Left forelimb (tissue), 1 donor: ENCODE measurements around the gene AMPH.

Source experiments
- DNase-seq: peaks from one replicate; pipeline ENCODE4 v3.0.0-alpha.2; 2018; ENCODE audit warnings: low spot score

The AMPH gene

GRCh38 chr7:38462819-38463218 lies 168.4 kb downstream of the AMPH start:
- no peak for DNase-seq

GRCh38 chr7:38461887-38462286 lies 169.3 kb downstream of the AMPH start:
- DNase-seq = no peak

DNA sequence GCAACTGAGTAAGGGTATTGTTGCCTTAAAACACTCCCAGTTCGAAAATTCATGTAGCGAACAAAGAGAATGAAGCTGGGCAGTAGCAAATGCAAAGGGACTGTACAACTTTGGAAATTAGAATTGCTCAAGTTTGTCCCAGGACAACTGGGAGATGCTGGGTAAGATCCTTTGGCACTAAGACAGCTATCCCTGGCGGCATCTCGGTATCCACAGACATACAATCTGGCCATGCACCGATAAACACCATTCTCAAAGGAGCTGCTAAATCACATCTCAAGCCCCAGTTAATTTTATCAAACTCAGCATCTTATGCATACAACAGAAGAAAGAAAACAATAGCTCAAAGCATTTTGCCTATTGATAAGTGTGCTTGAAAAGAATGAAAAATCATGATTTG lies 177.3 kb downstream of the AMPH start:
- DNase-seq = no peak

- DNase-seq = no peak
Measured at GRCh38 chr7:38453168-38453567, 178.0 kb downstream of the AMPH start.

DNA sequence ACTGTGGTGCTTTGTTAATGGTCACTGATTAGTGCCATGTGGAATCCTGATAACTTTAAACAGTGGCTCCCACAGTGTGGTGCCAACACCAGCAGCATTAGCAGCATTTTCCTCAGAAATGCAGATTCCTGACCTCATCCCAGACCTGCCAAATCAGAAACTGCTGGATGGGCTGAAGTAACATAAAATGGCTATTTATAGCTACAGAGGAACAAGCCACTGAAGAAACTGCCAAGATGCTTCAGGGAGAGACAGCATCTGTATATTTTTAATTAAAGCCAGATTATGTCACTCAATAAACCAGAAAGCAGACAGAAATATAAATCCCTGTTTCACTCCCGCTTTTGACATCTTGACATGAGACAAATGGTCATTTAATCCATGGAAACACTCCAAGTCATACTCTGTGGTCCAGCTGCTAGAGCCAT lies 178.5 kb downstream of the AMPH start:
- no peak for DNase-seq

GRCh38 chr7:38451840-38452239 lies 179.3 kb downstream of the AMPH start:
- DNase-seq = no peak

- DNase-seq = no peak
Measured at GRCh38 chr7:38448584-38449234, 182.5 kb downstream of the AMPH start.

- DNase-seq = no peak
Measured at GRCh38 chr7:38448054-38448453, 183.1 kb downstream of the AMPH start.

GRCh38 chr7:38438970-38439369 lies 192.2 kb downstream of the AMPH start:
- DNase-seq = no peak

DNA sequence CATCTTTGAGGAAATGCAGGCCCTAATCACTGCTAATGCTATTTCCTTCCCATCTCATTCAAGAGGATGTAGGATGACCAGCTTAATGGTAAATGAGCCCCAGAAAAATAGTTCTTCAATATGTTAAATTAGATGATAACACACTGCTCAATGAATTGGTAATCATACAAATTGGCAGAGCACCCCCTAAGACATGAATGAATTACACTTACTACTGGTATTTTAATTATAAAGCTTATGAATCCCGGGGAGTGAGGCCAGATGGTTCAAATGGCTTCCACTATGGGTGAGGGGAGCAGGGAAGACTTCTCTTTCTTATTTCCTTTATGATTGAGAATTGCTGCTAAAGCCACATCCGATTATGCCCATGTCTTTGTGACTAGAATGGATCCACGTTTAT lies 198.5 kb downstream of the AMPH start:
- no peak for DNase-seq

DNA sequence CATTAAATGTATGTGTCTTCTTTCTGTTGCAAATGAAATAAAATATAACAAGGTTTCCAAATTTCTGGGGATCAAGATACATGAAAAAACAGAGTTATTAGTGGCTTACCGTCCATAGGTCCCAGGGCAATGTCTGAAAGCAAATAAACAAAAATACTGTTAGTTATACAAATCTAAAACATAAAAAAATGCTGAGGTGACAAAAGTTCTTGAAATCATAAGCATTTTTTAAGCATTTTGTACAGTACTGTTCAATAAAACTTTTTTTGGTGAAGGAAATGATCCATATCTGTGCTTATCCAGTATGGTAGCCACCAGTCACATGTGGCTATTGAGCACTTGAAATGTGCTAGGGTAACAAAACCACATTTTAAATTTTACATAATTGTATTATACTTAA lies 199.1 kb downstream of the AMPH start:
- no peak for DNase-seq

GRCh38 chr7:38429057-38429456 lies 202.1 kb downstream of the AMPH start:
- no peak for DNase-seq

DNA sequence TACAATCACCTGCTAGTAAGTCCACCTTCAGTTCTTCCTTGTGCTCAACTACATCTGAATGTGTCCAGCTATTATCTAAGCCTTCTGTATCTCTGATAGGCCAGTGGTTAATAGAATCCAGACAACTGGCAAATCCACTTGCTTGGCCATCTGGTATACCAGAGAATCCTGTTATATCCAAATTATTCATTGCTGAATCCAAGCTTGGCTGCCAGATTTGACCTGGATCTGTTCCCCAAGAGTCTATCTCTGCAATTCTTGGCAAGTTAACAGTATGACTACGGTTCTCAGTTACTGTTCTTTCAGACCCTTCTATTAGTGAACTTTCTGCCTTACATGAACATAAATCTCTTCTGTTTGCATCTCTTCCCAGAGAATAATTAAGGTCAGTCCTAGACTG lies 203.1 kb downstream of the AMPH start:
- no peak for DNase-seq

- DNase-seq = no peak
Measured at GRCh38 chr7:38427279-38427955, 203.8 kb downstream of the AMPH start.

DNA sequence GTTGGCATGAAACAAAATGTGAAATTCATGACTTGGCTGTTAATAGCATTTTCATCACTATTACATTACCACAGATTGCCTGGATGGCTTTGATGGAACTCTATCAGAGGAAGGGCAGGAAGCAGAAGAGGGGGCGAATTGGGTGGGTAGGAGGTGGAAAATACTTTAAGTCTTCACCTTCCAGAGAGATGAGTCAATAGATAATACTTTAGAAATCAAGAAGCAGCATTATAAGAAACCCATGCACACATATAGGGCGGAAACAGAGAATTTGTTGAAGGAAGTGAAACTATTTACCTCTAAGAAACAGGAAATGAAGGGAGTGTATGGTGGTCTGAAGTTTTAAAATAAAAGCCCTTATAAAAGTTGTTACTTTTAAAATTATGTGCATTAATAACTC lies 205.7 kb downstream of the AMPH start:
- no peak for DNase-seq

DNA sequence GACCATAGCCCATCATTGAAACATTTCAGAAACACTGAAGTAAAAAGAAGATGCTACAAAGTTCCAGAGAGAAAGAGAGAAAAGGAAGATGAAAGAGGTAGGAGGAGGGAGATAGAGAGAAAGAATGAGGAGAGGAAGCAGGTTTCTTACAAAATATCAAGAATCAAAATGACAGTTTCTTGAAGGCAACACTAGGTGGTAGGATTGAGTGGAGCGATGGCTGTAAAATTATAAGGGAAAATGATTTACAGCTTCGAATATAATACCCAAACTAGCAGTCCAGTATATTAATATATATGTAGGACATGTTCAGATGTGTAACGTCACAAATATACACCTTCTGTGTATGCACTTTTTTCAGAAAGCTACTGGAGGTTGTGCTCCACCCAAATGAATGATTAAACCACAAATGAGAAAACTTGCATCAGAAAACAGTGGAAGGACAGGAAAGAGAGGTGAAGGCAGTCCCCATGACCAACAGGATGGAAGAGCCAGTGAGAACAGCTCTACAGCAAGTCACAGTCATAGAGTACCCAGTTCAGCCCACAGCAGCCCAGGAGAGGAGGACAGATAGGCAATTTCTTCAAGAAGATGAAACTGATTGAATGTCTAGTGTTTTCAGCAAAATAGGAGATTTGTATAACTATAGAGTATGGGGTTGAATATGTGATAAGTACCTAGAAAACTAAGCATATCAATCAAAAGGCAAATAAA lies 206.3 kb downstream of the AMPH start:
- DNase-seq = no peak

GRCh38 chr7:38413784-38414183 lies 217.4 kb downstream of the AMPH start:
- no peak for DNase-seq

DNA sequence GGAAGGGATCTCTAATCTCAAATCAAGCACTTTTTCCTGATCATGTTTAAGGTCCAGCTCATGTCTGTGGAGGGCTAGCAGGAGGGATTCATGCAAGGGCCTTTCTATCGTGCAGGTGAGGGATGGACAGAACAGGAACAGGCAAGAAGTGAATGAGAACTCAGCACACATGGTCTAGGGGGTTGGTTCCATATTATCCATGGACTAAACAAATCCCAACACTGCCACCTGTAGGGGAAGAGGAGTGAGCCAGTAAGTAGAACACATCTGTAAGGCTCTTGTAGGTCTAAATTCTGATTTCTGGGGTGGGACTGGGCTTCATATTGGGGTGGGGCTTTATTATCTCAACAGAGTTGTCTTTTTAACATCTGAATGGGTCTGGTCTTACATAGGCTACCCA lies 219.8 kb downstream of the AMPH start:
- DNase-seq = no peak

DNA sequence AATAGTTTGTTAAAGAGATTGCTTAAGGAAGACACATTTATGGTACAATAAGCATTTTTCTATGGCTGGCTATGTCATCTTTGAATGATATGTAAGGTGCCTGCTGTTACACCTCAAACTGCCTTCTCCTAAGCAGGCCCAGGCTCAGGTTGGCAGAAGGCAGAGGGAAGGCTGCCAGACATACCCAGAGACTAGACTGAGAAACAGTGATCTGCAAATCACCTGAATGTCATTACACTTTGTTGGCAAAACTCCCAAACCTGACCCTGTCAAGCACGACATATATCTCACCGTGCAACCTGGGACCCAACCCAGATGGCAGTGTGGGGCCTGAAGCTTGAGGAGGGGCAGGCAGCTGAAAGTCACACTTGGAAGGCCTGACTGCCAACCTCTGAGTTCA lies 221.1 kb downstream of the AMPH start:
- DNase-seq = no peak

DNA sequence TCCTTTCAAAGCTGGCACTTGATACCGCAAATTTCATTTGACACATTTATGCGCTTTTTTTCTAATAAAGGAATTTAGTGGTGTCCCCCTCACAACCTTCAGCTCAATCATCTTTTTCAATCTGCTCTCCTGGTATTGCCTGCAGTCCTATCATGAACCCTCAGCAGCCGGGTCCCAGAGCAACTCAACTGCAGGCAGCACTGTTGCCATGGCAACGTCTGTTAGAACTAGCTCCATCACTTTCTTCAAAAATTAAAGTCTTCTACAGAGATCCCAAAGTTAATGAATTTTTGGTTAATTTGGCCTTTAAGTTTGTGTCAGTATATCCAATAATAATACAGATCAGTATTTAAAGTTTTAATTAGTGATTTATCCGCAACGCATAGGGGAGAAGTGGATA lies 221.6 kb downstream of the AMPH start:
- DNase-seq = no peak

- DNase-seq = no peak
Measured at GRCh38 chr7:38398725-38399321, 232.3 kb downstream of the AMPH start.

DNA sequence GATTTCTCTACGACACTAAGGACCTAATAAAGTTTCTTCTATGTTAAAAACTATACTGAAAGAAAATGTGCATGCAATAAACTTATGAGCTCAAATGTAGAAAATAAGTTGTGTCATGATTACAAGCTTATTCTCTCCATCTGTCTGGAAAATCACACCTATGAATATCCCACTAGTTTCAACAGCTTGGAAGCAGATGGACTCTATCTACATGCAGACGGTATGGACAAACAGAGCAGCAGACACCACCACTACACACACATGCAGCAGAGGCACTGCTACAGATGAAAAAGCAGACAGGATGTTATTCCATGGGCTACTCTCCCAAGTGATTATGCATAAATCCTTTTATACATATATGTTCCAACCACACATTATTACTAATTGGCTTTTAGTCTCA lies 234.3 kb downstream of the AMPH start:
- no peak for DNase-seq
